LNCAP (cell line): ENCODE measurements around the gene SEC31B.

ENCODE experiments used
- TF ChIP-seq, protein P1 (sequence below): fragments of 450-650 bp; IDR thresholded peaks from 2 replicates; pipeline ENCODE4 v1.5.1; 2017; ENCODE audit warnings: mild to moderate bottlenecking

The SEC31B gene

GRCh38 chr10:100528123-100528886, 8.6 kb upstream of the SEC31B start:
- TF ChIP-seq, protein P1, sequence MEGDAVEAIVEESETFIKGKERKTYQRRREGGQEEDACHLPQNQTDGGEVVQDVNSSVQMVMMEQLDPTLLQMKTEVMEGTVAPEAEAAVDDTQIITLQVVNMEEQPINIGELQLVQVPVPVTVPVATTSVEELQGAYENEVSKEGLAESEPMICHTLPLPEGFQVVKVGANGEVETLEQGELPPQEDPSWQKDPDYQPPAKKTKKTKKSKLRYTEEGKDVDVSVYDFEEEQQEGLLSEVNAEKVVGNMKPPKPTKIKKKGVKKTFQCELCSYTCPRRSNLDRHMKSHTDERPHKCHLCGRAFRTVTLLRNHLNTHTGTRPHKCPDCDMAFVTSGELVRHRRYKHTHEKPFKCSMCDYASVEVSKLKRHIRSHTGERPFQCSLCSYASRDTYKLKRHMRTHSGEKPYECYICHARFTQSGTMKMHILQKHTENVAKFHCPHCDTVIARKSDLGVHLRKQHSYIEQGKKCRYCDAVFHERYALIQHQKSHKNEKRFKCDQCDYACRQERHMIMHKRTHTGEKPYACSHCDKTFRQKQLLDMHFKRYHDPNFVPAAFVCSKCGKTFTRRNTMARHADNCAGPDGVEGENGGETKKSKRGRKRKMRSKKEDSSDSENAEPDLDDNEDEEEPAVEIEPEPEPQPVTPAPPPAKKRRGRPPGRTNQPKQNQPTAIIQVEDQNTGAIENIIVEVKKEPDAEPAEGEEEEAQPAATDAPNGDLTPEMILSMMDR, result no peak

DNA sequence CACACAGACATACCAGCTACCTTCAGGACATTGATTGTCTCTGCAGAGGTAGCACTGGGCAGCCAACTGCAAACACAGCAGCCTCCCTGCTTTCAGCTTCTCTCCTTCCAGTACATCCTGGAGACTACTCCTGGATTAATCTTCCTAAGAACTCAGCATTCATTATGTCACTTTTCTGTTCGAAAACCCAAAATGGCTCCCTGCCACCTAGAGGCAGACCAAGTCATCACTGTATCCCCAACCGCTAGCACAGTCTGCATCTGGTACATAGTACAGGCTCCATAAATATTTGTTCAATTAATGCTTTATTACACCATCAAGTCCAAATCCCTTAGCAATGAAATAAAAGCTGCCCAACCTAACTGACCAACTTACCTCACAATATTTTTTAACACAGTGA, 5.0 kb upstream of the SEC31B start:
- TF ChIP-seq, protein P1, result no peak

GRCh38 chr10:100524206-100524605, 4.5 kb upstream of the SEC31B start:
- TF ChIP-seq, protein P1, result no peak

GRCh38 chr10:100522945-100523344, 3.3 kb upstream of the SEC31B start:
- TF ChIP-seq, protein P1, result no peak

DNA sequence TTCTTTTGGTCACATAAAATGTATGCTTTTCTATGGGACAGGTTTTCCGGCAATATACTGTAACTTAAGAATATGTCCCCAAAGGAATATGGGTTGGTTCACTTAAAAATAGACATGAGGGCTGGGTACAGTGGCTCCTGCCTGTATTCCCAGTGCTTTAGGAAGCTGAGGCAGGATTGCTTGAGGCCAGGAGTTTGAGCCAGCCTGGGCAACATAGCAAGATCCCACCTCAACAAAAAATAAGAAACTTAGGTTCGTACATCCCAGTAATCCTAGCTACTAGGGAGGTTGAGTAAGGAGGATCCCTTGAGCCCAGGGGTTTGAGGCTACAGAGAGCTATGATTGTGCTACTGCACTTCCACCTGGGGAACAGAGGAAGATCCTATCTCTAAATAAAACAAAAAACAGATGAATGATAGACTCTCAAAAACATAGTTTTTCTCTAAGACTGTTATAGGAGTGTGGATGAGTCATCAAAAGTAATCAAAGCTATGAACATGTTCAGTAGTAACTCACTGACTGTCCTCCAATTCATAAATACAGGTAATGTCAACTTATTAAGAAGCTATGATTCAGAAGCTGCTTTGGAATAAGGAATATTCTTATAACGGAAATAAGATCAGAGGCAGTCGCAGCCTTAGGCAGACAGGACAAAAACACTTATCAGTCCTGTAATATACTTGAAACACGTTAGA, 2.6 kb upstream of the SEC31B start:
- TF ChIP-seq, protein P1, result no peak

GRCh38 chr10:100520811-100521210, 1.1 kb upstream of the SEC31B start:
- TF ChIP-seq, protein P1, result no peak

DNA sequence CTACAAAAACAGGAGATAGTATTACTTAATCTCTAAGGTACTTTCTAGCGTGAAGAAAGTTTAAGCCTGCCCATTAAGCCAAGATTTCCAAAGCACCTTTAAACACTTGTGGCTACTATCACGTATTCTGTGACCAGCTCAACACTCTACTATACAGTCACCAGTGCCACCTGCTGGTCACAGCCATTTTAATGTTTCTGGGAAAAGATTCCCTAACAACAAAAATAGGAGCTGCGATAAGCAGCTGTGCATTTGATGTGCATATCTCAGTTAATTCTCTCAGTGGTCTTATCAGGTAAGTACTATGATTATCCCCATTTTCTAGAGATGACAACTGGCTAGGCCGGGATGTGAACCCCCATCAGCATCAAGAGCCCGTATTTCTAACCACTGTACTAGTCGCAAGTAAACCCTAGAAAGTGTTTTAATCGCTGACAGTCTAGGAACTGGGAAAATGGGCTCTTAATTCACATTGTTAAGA, 860 bp downstream of the SEC31B start:
- TF ChIP-seq, protein P1, result peak; percentile 53
